H1 (cell line): Measurements from ENCODE around the gene MTF1. TPM values are rescaled to one million over a fixed set of nuclear protein-coding genes. Genes with fewer than 3 reads are reported as not detected.

ENCODE experiments used
- CTCF ChIA-PET: fragments of 300-600 bp; sonication (Branson Sonifier 250); formaldehyde crosslinking; loops from one replicate; lab custom pipeline; 2021; ENCODE audit not compliant: partially characterized antibody; lab: Charles Lee
- POLR2A ChIA-PET: fragments of 300-600 bp; sonication (Branson Sonifier 250); formaldehyde crosslinking; loops from one replicate; lab custom pipeline; 2021; ENCODE audit warnings: inconsistent platforms; ENCODE audit not compliant: partially characterized antibody; lab: Charles Lee
- DNase-seq, 2 experiments: peaks; one replicate each; pipeline versions ENCODE4 v3.0.0 to v3.0.0-alpha.2; 2010 to 2022; ENCODE audit warnings: low spot score in 2 of 2, low read depth in 1 of 2, mixed read lengths in 1 of 2
- FAIRE-seq: peaks from 2 replicates; lab custom pipeline; 2011; peaks lifted over from hg19 to GRCh38; lab: Jason Lieb, UNC
- H2AFZ ChIP-seq: 2 replicates; pipeline ENCODE4 v1.8.1; 2012; ENCODE audit warnings: low read length, inconsistent platforms
- H2AK5ac ChIP-seq: 2 replicates; pipeline ENCODE4 v1.6.1; 2013; ENCODE audit warnings: low read depth, low read length
- H2BK120ac ChIP-seq: replicated peaks from 2 replicates; pipeline ENCODE3; 2013; ENCODE audit warnings: low read depth, low read length, inconsistent platforms
- H2BK12ac ChIP-seq: 2 replicates; pipeline ENCODE4 v1.6.1; 2013; ENCODE audit warnings: low read depth, low read length
- H2BK15ac ChIP-seq: 2 replicates; pipeline ENCODE4 v1.6.1; 2013; ENCODE audit warnings: low read length
- H2BK20ac ChIP-seq: 2 replicates; pipeline ENCODE4 v1.6.1; 2013; ENCODE audit warnings: low read length
- H2BK5ac ChIP-seq: 2 replicates; pipeline ENCODE4 v1.6.1; 2013; ENCODE audit warnings: low read depth, low read length
- H3K14ac ChIP-seq: 2 replicates; pipeline ENCODE4 v1.6.1; 2013; ENCODE audit warnings: inconsistent platforms; ENCODE audit not compliant: insufficient read length
- H3K18ac ChIP-seq: 2 replicates; pipeline ENCODE4 v1.6.1; 2013; ENCODE audit warnings: low read length; ENCODE audit errors: extremely low read depth
- H3K23ac ChIP-seq: 2 replicates; pipeline ENCODE4 v1.6.1; 2013; ENCODE audit warnings: inconsistent platforms; ENCODE audit not compliant: insufficient read length
- H3K23me2 ChIP-seq: 2 replicates; pipeline ENCODE4 v1.6.1; 2013; ENCODE audit warnings: low read depth, low read length
- H3K27ac ChIP-seq: 2 replicates; pipeline ENCODE4 v1.6.1; 2011; ENCODE audit warnings: low read depth, low read length, inconsistent platforms
- H3K27me3 ChIP-seq, 4 experiments: replicated peaks in 1 of 4; 1 replicate in 1 of 4; 2 replicates in 3 of 4; pipeline versions ENCODE4 v1.6.1 to v1.8.1; 2011 to 2013; ENCODE audit warnings: low read length in 3 of 4, mild to moderate bottlenecking in 3 of 4, inconsistent platforms in 2 of 4, mixed read lengths in 2 of 4, moderate library complexity in 1 of 4; ENCODE audit not compliant: control insufficient read depth in 3 of 4, insufficient read depth in 3 of 4; ENCODE audit errors: extremely low read depth in 1 of 4
- H3K36me3 ChIP-seq, 4 experiments: 2 replicates each; pipeline versions ENCODE4 v1.6.1 to v1.8.1; 2011 to 2013; ENCODE audit warnings: mild to moderate bottlenecking in 4 of 4, low read length in 3 of 4, moderate library complexity in 2 of 4, control low read depth in 1 of 4, inconsistent platforms in 1 of 4; ENCODE audit not compliant: insufficient read depth in 4 of 4, control insufficient read depth in 2 of 4
- H3K4ac ChIP-seq: replicated peaks from 2 replicates; pipeline ENCODE3; 2013; ENCODE audit warnings: low read length, low read depth, mixed read lengths, inconsistent platforms; ENCODE audit not compliant: insufficient read length
- H3K4me1 ChIP-seq, 4 experiments: replicated peaks in 1 of 4; 1 replicate in 1 of 4; 2 replicates in 3 of 4; pipeline versions ENCODE4 v1.6.1 to v1.8.1; 2011 to 2013; ENCODE audit warnings: low read length in 3 of 4, inconsistent platforms in 2 of 4, mixed read lengths in 1 of 4; ENCODE audit not compliant: insufficient read depth in 4 of 4, control insufficient read depth in 3 of 4
- H3K4me2 ChIP-seq, 2 experiments: 2 replicates each; pipeline versions ENCODE4 v1.6.1 to v1.8.1; 2011 to 2013; ENCODE audit warnings: low read depth in 2 of 2, low read length in 2 of 2, control low read depth in 1 of 2, inconsistent platforms in 1 of 2, mild to moderate bottlenecking in 1 of 2; ENCODE audit not compliant: insufficient read depth in 1 of 2
- H3K4me3 ChIP-seq, 4 experiments: fragments of 200-600, 300-600 bp in 1 of 4; sonication (generic), shearing (Covaris generic), sonication (Bioruptor Twin) in 1 of 4; 2 replicates each; pipeline versions ENCODE4 v1.5.1 to v1.8.1; 2011 to 2016; ENCODE audit warnings: low read length in 4 of 4, low read depth in 3 of 4, control low read depth in 2 of 4, inconsistent platforms in 2 of 4, mild to moderate bottlenecking in 2 of 4, mixed read lengths in 1 of 4, moderate library complexity in 1 of 4; ENCODE audit not compliant: insufficient read depth in 2 of 4; ENCODE audit errors: extremely low read depth in 1 of 4
- H3K56ac ChIP-seq: replicated peaks from 2 replicates; pipeline ENCODE3; 2013; ENCODE audit warnings: low read depth, mild to moderate bottlenecking, mixed read lengths, low read length, inconsistent platforms; ENCODE audit not compliant: insufficient read length
- H3K79me1 ChIP-seq: 2 replicates; pipeline ENCODE4 v1.6.1; 2013; ENCODE audit warnings: low read depth, low read length, control low read depth
- H3K79me2 ChIP-seq, 2 experiments: 2 replicates each; pipeline versions ENCODE4 v1.6.1 to v1.8.1; 2012 to 2013; ENCODE audit warnings: low read length in 2 of 2, mild to moderate bottlenecking in 2 of 2, inconsistent platforms in 1 of 2; ENCODE audit not compliant: insufficient read depth in 2 of 2, control insufficient read depth in 1 of 2
- H3K9ac ChIP-seq, 4 experiments: replicated peaks in 1 of 4; 1 replicate in 1 of 4; 2 replicates in 3 of 4; pipeline versions ENCODE4 v1.6.1 to v1.8.1; 2011 to 2013; ENCODE audit warnings: low read depth in 3 of 4, low read length in 3 of 4, control low read depth in 2 of 4, mild to moderate bottlenecking in 2 of 4, moderate library complexity in 2 of 4, inconsistent platforms in 1 of 4; ENCODE audit errors: extremely low read depth in 1 of 4
- H3K9me3 ChIP-seq, 2 experiments: 2 replicates each; pipeline versions ENCODE4 v1.6.1 to v1.8.1; 2012 to 2013; ENCODE audit warnings: mild to moderate bottlenecking in 2 of 2, moderate library complexity in 2 of 2, control low read depth in 1 of 2, inconsistent platforms in 1 of 2, low read depth in 1 of 2, low read length in 1 of 2, mixed read lengths in 1 of 2; ENCODE audit not compliant: insufficient read depth in 2 of 2
- H4K20me1 ChIP-seq, 2 experiments: replicated peaks in 1 of 2; 2 replicates each; pipeline versions ENCODE3 to v1.8.1; 2011 to 2013; ENCODE audit warnings: inconsistent platforms in 2 of 2, low read length in 2 of 2, mild to moderate bottlenecking in 1 of 2; ENCODE audit not compliant: insufficient read depth in 2 of 2, control insufficient read depth in 1 of 2
- H4K5ac ChIP-seq: 2 replicates; pipeline ENCODE4 v1.6.1; 2013; ENCODE audit warnings: low read length, low read depth, mixed read lengths, inconsistent platforms; ENCODE audit not compliant: insufficient read length
- H4K8ac ChIP-seq: 2 replicates; pipeline ENCODE4 v1.8.0; 2013; ENCODE audit warnings: mild to moderate bottlenecking, moderate library complexity, low read length, inconsistent platforms; ENCODE audit not compliant: insufficient read depth; ENCODE audit errors: extremely low read depth
- H4K91ac ChIP-seq: replicated peaks from 2 replicates; pipeline ENCODE3; 2013; ENCODE audit warnings: low read length, mixed read lengths, inconsistent platforms; ENCODE audit not compliant: insufficient read length
- CBX8 ChIP-seq: fragments of 300-800, 300-1000 bp; sonication (generic); IDR thresholded peaks from 2 replicates; pipeline ENCODE4 v1.7.1; 2016; ENCODE audit warnings: low read depth, low read length, borderline replicate concordance
- CHD2 ChIP-seq: IDR thresholded peaks from 2 replicates; pipeline ENCODE4 v1.6.1; 2012; ENCODE audit warnings: low read length, improper control_type of control experiment
- KDM4A ChIP-seq: IDR thresholded peaks from one replicate; pipeline ENCODE4 v1.7.1; 2012; ENCODE audit warnings: low read depth, mild to moderate bottlenecking, moderate library complexity, low read length, inconsistent platforms; ENCODE audit not compliant: severe bottlenecking
- KDM5A ChIP-seq: fragments of 200-600 bp; IDR thresholded peaks from 2 replicates; pipeline ENCODE4 v1.7.1; 2012; ENCODE audit warnings: mild to moderate bottlenecking, low read length, inconsistent platforms, mixed read lengths
- RAD21 ChIP-seq, 2 experiments: IDR thresholded peaks in 1 of 2; conservative IDR thresholded peaks in 1 of 2; 2 replicates each; pipeline ENCODE4 v1.6.1; 2011; ENCODE audit warnings: low read depth in 2 of 2, low read length in 2 of 2, improper control_type of control experiment in 1 of 2, inconsistent platforms in 1 of 2, mild to moderate bottlenecking in 1 of 2, moderate library complexity in 1 of 2
- SIRT6 ChIP-seq: IDR thresholded peaks from one replicate; pipeline ENCODE4 v1.7.1; 2012; ENCODE audit warnings: low read length, inconsistent platforms
- TAF1 ChIP-seq: IDR thresholded peaks from 2 replicates; pipeline ENCODE4 v1.6.1; 2011; ENCODE audit warnings: mild to moderate bottlenecking, low read depth, low read length
- TBP ChIP-seq: IDR thresholded peaks from 2 replicates; pipeline ENCODE4 v1.6.1; 2011; ENCODE audit warnings: low read depth, low read length, improper control_type of control experiment
- WGBS, 2 experiments: shearing (Covaris generic) in 1 of 2; methylation state at CpG; one replicate each; pipeline versions ENCODE4 v1.1.6 to v1.1.7; 2013 to 2015; ENCODE audit warnings: low lambda C conversion rate in 2 of 2, mixed read lengths in 2 of 2, inconsistent platforms in 1 of 2, low coverage in 1 of 2, missing lambda C conversion rate in 1 of 2; ENCODE audit not compliant: insufficient replicate concordance in 2 of 2, insufficient coverage in 1 of 2, insufficient read length in 1 of 2; ENCODE audit errors: extremely low coverage in 1 of 2, missing lambda C conversion rate in 1 of 2; 5-methylcytosine and 5-hydroxymethylcytosine counted together
- polyA plus RNA-seq, 7 experiments: library from polyadenylated mRNA; depleted of rRNA in 3 of 7; stranded (reverse) in 5 of 7; unstranded in 2 of 7; fragments of >200 nt in 5 of 7; fragments of 200-250 nt in 2 of 7; gene quantifications; 1 replicate in 5 of 7; 2 replicates in 1 of 7; 4 replicates in 1 of 7; pipeline versions ENCODE4 v1.2.1 to v1.2.3, GENCODE V29; 2011 to 2013; ENCODE audit warnings: missing spikeins in 2 of 7, mixed read lengths in 2 of 7
- total RNA-seq: library from RNA; stranded (reverse); fragmentation: NEBNext Ultra II Directional; extraction: Animal tissue kit (Norgen Biotek cat#: 25700); gene quantifications from 2 replicates; pipeline ENCODE4 v1.2.1, GENCODE V29; 2021
- TF ChIP-seq, protein P1 (sequence below), 3 experiments: IDR thresholded peaks; 1 replicate in 2 of 3; 2 replicates in 1 of 3; pipeline versions ENCODE4 v1.5.1 to v1.6.1; 2011; ENCODE audit warnings: low read length in 3 of 3, mild to moderate bottlenecking in 3 of 3, inconsistent platforms in 2 of 3, low read depth in 1 of 3, moderate library complexity in 1 of 3; ENCODE audit not compliant: insufficient read depth in 1 of 3; ENCODE audit errors: control extremely low read depth in 1 of 3

MTF1 gene
- total and polyA plus RNA-seq, 2 of the 8 experiments (the other 6 are each of a cell fraction or from before 2014, with no cell fraction given): 4.0 to 15.5 TPM

DNA sequence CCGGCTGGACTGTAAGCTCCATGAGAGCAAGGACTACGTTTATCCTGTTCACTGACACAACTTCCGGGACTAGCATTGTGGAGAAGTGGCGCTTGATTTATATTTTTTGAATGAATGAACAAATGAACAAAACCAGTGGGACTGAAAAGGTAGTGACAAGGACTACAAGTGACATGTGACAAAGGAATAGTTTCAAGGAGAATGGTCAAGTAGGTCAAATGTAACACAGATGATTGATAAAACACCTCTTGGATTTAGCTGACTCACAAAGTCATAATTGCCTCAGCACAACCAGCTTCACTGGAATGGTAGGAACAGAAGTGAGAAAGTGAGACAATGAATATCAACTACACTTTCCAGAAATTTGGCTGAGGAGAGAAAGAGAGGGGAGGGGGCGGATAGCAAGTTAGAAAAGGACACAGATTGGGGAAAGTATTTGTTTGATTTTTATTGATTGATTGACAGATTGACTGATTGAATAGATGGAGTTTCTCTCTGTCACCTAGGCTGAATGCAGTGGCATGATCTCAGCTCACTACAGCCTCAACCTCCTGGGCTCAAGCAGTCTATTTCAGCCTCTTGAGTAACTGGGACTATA, 14.2 kb downstream of the MTF1 start:
- POLR2A ChIA-PET: interaction anchor here (1.0 kb wide), 1 partner anchor 14 kb away, joined by 3 read pairs; the partner anchor contains the start of gene MTF1

More for the DNA sequence above, 14.2 kb downstream of the MTF1 start:
- Histone ChIP-seq H3K79me2 (peaks cover 0 to 13% of the 10 kb centered on the region in 2 experiments; a peak in 3 of 4 replicates), H3K36me3 (no peaks in the 10 kb centered on the region; a peak in 2 of 8 replicates), H4K8ac (no peak overlapping the region), H3K56ac (no peak overlapping the region), H2BK20ac (no peak overlapping the region), H3K14ac (no peak overlapping the region), H3K9me3 (no peaks in the 10 kb centered on the region), H2BK15ac (no peak overlapping the region), H3K27me3 (no peaks in the 10 kb centered on the region), H4K20me1 (peaks cover 4 to 11% of the 10 kb centered on the region in 2 experiments), H2BK5ac (no peak overlapping the region), H2AFZ (no peak overlapping the region), H3K23me2 (no peaks in the 10 kb centered on the region), H2BK12ac (no peak overlapping the region), H3K27ac (no peak overlapping the region), H3K79me1 (peaks cover 7% of the 10 kb centered on the region), H3K4me3 (no peak overlapping the region), H3K23ac (no peak overlapping the region), H2AK5ac (no peak overlapping the region), H3K4me2 (no peak overlapping the region), H3K18ac (no peak overlapping the region), H4K5ac (no peak overlapping the region), H4K91ac (no peak overlapping the region), H3K4ac (no peak overlapping the region), H3K9ac (no peak overlapping the region), H3K4me1 (no peaks in the 10 kb centered on the region), H2BK120ac (no peak overlapping the region)
- FAIRE-seq: no peak
- CTCF ChIA-PET: no interaction called here
- 80% methylated on average over 5 of the region's 5 CpGs; no CpG with 5 or more reads in 1 of the 2 experiments for WGBS, 2 experiments
- no peak for DNase-seq
- no peak for TF ChIP-seq TAF1
- TF ChIP-seq CBX8: no peak
- TF ChIP-seq SIRT6: no peak
- TF ChIP-seq, protein P1, sequence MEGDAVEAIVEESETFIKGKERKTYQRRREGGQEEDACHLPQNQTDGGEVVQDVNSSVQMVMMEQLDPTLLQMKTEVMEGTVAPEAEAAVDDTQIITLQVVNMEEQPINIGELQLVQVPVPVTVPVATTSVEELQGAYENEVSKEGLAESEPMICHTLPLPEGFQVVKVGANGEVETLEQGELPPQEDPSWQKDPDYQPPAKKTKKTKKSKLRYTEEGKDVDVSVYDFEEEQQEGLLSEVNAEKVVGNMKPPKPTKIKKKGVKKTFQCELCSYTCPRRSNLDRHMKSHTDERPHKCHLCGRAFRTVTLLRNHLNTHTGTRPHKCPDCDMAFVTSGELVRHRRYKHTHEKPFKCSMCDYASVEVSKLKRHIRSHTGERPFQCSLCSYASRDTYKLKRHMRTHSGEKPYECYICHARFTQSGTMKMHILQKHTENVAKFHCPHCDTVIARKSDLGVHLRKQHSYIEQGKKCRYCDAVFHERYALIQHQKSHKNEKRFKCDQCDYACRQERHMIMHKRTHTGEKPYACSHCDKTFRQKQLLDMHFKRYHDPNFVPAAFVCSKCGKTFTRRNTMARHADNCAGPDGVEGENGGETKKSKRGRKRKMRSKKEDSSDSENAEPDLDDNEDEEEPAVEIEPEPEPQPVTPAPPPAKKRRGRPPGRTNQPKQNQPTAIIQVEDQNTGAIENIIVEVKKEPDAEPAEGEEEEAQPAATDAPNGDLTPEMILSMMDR (IDR thresholded peaks at IDR 0.05; ENCODE audit: control extremely low read depth in 1 of 3, insufficient read depth in 1 of 3, low read depth in 1 of 3, low read length in 3 of 3): no peak
- TF ChIP-seq KDM5A: no peak
- TF ChIP-seq RAD21 (IDR thresholded peaks at IDR 0.05 in 1 of 2, conservative IDR thresholded peaks at IDR 0.05 in 1 of 2; ENCODE audit: low read depth in 2 of 2, low read length in 2 of 2): no peak
- TF ChIP-seq CHD2: no peak
- no peak for TF ChIP-seq KDM4A
- no peak for TF ChIP-seq TBP
